ENCODE data around the gene ZNF672.
"Not testable (repeated sequence)": the region's sequence is repeated elsewhere in the genome, so short reads cannot be mapped to it uniquely, and the experiment has no call there.

ZNF672 gene

GRCh38 chr1:248822148-248823032 lies 15.6 kb upstream of the ZNF672 start:
- Mint-ChIP-seq H3K27ac (no peak overlapping the region), H3K4me3 (peak overlapping the region; percentile 94), H3K9me3 (no peaks in the 10 kb centered on the region), H3K4me1 (peaks cover 88% of the 10 kb centered on the region), H3K36me3 (peaks cover 9% of the 10 kb centered on the region), H3K27me3 (no peaks in the 10 kb centered on the region)

GRCh38 chr1:248823517-248824001 lies 14.5 kb upstream of the ZNF672 start:
- Mint-ChIP-seq H3K4me1 (peaks cover 76% of the 10 kb centered on the region), H3K9me3 (no peaks in the 10 kb centered on the region), H3K36me3 (peaks cover 9% of the 10 kb centered on the region), H3K27ac (no peak overlapping the region), H3K4me3 (peak overlapping the region; percentile 94), H3K27me3 (no peaks in the 10 kb centered on the region)

GRCh38 chr1:248824301-248824700 lies 13.7 kb upstream of the ZNF672 start:
- H3K9me3 Mint-ChIP-seq: no peaks in the 10 kb centered on the region
- peaks cover 69% of the 10 kb centered on the region for H3K4me1 Mint-ChIP-seq
- H3K27ac Mint-ChIP-seq: peak overlapping the region; percentile 48
- H3K4me3 Mint-ChIP-seq: peak overlapping the region; percentile 94
- H3K27me3 Mint-ChIP-seq: no peaks in the 10 kb centered on the region
- H3K36me3 Mint-ChIP-seq: peaks cover 9% of the 10 kb centered on the region

- H3K9me3 Mint-ChIP-seq: no peaks in the 10 kb centered on the region
- peaks cover 9% of the 10 kb centered on the region for H3K36me3 Mint-ChIP-seq
- peak overlapping the region; percentile 94 for H3K4me3 Mint-ChIP-seq
- H3K27ac Mint-ChIP-seq: peak overlapping the region; percentile 48
- H3K4me1 Mint-ChIP-seq: peaks cover 65% of the 10 kb centered on the region
- no peaks in the 10 kb centered on the region for H3K27me3 Mint-ChIP-seq
Observed at GRCh38 chr1:248824701-248825100, 13.3 kb upstream of the ZNF672 start.

GRCh38 chr1:248825136-248825535 lies 12.9 kb upstream of the ZNF672 start:
- H3K9me3 Mint-ChIP-seq: no peaks in the 10 kb centered on the region
- peak overlapping the region; percentile 98 for H3K27ac Mint-ChIP-seq
- H3K4me3 Mint-ChIP-seq: peak overlapping the region; percentile 94
- no peaks in the 10 kb centered on the region for H3K27me3 Mint-ChIP-seq
- peaks cover 61% of the 10 kb centered on the region for H3K4me1 Mint-ChIP-seq
- peaks cover 6% of the 10 kb centered on the region for H3K36me3 Mint-ChIP-seq

GRCh38 chr1:248825573-248825908 lies 12.5 kb upstream of the ZNF672 start:
- Mint-ChIP-seq H3K27me3 (no peaks in the 10 kb centered on the region), H3K27ac (peak overlapping the region; percentile 98), H3K4me3 (peak overlapping the region; percentile 94), H3K9me3 (no peaks in the 10 kb centered on the region), H3K4me1 (peaks cover 57% of the 10 kb centered on the region), H3K36me3 (peaks cover 6% of the 10 kb centered on the region)

- no peaks in the 10 kb centered on the region for H3K27me3 Mint-ChIP-seq
- no peaks in the 10 kb centered on the region for H3K9me3 Mint-ChIP-seq
Observed at GRCh38 chr1:248825909-248826760, 11.9 kb upstream of the ZNF672 start, which contains the start of gene SH3BP5L. TSS of gene SH3BP5L (minus strand) at chr1:248825915. CDS start at chr1:248824935, 980 bp downstream.

GRCh38 chr1:248828845-248829244 lies 9.2 kb upstream of the ZNF672 start:
- Mint-ChIP-seq H3K4me3 (no peak overlapping the region), H3K9me3 (no peaks in the 10 kb centered on the region), H3K27me3 (peaks cover 2% of the 10 kb centered on the region), H3K27ac (no peak overlapping the region), H3K4me1 (peaks cover 24% of the 10 kb centered on the region), H3K36me3 (peaks cover 6% of the 10 kb centered on the region)

More at GRCh38 chr1:248825909-248826760, 11.9 kb upstream of the ZNF672 start, which contains the start of gene SH3BP5L:
- H3K4me1 Mint-ChIP-seq: peaks cover 51% of the 10 kb centered on the region
- peak within 1 kb of the TSS; percentile 94 for H3K4me3 Mint-ChIP-seq
- H3K27ac Mint-ChIP-seq: peak within 1 kb of the TSS; percentile 98
- peaks cover 6% of the 10 kb centered on the region for H3K36me3 Mint-ChIP-seq

GRCh38 chr1:248830718-248831017 lies 7.4 kb upstream of the ZNF672 start:
- H3K9me3 Mint-ChIP-seq, H3K27me3 Mint-ChIP-seq, H3K36me3 Mint-ChIP-seq, H3K27ac Mint-ChIP-seq, H3K4me3 Mint-ChIP-seq, H3K4me1 Mint-ChIP-seq: not testable (repeated sequence)

- H3K36me3 Mint-ChIP-seq: no peaks in the 10 kb centered on the region
- peaks cover 2% of the 10 kb centered on the region for H3K4me1 Mint-ChIP-seq
- H3K27me3 Mint-ChIP-seq: peaks cover 2% of the 10 kb centered on the region
- H3K27ac Mint-ChIP-seq: no peak overlapping the region
- H3K9me3 Mint-ChIP-seq: no peaks in the 10 kb centered on the region
- no peak overlapping the region for H3K4me3 Mint-ChIP-seq
Observed at GRCh38 chr1:248831842-248832241, 6.2 kb upstream of the ZNF672 start.

- no peak overlapping the region for H3K27ac Mint-ChIP-seq
- H3K9me3 Mint-ChIP-seq: no peaks in the 10 kb centered on the region
- peaks cover 2% of the 10 kb centered on the region for H3K27me3 Mint-ChIP-seq
- no peaks in the 10 kb centered on the region for H3K36me3 Mint-ChIP-seq
- no peak overlapping the region for H3K4me3 Mint-ChIP-seq
- peaks cover 6% of the 10 kb centered on the region for H3K4me1 Mint-ChIP-seq
Observed at GRCh38 chr1:248834343-248834940, 3.6 kb upstream of the ZNF672 start.

GRCh38 chr1:248837045-248837780 lies 811 bp upstream of the ZNF672 start:
- Mint-ChIP-seq H3K9me3 (no peaks in the 10 kb centered on the region), H3K27ac (peak overlapping the region; percentile 76), H3K4me1 (peaks cover 33% of the 10 kb centered on the region), H3K4me3 (no peak overlapping the region), H3K27me3 (peaks cover 2% of the 10 kb centered on the region), H3K36me3 (no peaks in the 10 kb centered on the region)

- H3K4me1 Mint-ChIP-seq: peaks cover 35% of the 10 kb centered on the region
- H3K9me3 Mint-ChIP-seq: no peaks in the 10 kb centered on the region
- peak overlapping the region; percentile 92 for H3K27ac Mint-ChIP-seq
- H3K36me3 Mint-ChIP-seq: no peaks in the 10 kb centered on the region
- no peaks in the 10 kb centered on the region for H3K27me3 Mint-ChIP-seq
- H3K4me3 Mint-ChIP-seq: no peak overlapping the region
Observed at GRCh38 chr1:248838357-248839167, 538 bp downstream of the ZNF672 start.

GRCh38 chr1:248839168-248839555 lies 1.1 kb downstream of the ZNF672 start:
- H3K27me3 Mint-ChIP-seq: no peaks in the 10 kb centered on the region
- peaks cover 35% of the 10 kb centered on the region for H3K4me1 Mint-ChIP-seq
- H3K27ac Mint-ChIP-seq: peak overlapping the region; percentile 92
- H3K36me3 Mint-ChIP-seq: no peaks in the 10 kb centered on the region
- H3K4me3 Mint-ChIP-seq: no peak overlapping the region
- H3K9me3 Mint-ChIP-seq: no peaks in the 10 kb centered on the region

All from activated naive CD4-positive, alpha-beta T cell treated with anti-CD3 and anti-CD28 coated beads, Interleukin-2, amount 50 U/mL, for 24 hours (primary cell).